ENCODE measurements around the gene ISLR. TPM values are rescaled to one million over a fixed set of nuclear protein-coding genes. Genes with fewer than 3 reads are reported as not detected.
"Not testable (repeated sequence)": the region's sequence is repeated elsewhere in the genome, so short reads cannot be mapped to it uniquely, and the experiment has no call there.

Gene ISLR
- total and polyA plus RNA-seq, 2 experiments from 2014 or later, result 0.55 TPM; not detected in 1

- no peak overlapping the region for H3K4me3 Mint-ChIP-seq
- Histone ChIP-seq H3K4me3 (no peak overlapping the region), H2AFZ (no peak overlapping the region), H3K9me2 (ENCODE audit: insufficient read depth) (no peaks in the 10 kb centered on the region), H3K4me2 (no peak overlapping the region), H3F3A (replicated peaks; ENCODE audit: low read depth) (no peaks in the 10 kb centered on the region; the same call in 1 of the 2 replicates), H3K79me2 (replicated peaks; ENCODE audit: insufficient read depth) (no peaks in the 10 kb centered on the region), H3K27me3 (ENCODE audit: insufficient read depth) (no peaks in the 10 kb centered on the region), H3K36me3 (ENCODE audit: insufficient read depth) (no peaks in the 10 kb centered on the region), H4K20me1 (replicated peaks; ENCODE audit: insufficient read depth) (no peaks in the 10 kb centered on the region), H3K27ac (ENCODE audit: low read depth) (no peak overlapping the region), H3K4me1 (ENCODE audit: insufficient read depth) (no peaks in the 10 kb centered on the region)
- TF ChIP-seq NANOG (IDR thresholded peaks at IDR 0.05; ENCODE audit: borderline replicate concordance) (no peak), ZNF462 (CRISPR knock-in tag; IDR thresholded peaks at IDR 0.05) (no peak), CREB1 (CRISPR knock-in tag; IDR thresholded peaks at IDR 0.05; ENCODE audit: low read depth) (no peak), EZH2 (IDR thresholded peaks at IDR 0.05; ENCODE audit: low read depth, unreplicated experiment) (no peak), JUNB (IDR thresholded peaks at IDR 0.05; ENCODE audit: unreplicated experiment) (no peak)
- TF ChIP-seq, protein P1, sequence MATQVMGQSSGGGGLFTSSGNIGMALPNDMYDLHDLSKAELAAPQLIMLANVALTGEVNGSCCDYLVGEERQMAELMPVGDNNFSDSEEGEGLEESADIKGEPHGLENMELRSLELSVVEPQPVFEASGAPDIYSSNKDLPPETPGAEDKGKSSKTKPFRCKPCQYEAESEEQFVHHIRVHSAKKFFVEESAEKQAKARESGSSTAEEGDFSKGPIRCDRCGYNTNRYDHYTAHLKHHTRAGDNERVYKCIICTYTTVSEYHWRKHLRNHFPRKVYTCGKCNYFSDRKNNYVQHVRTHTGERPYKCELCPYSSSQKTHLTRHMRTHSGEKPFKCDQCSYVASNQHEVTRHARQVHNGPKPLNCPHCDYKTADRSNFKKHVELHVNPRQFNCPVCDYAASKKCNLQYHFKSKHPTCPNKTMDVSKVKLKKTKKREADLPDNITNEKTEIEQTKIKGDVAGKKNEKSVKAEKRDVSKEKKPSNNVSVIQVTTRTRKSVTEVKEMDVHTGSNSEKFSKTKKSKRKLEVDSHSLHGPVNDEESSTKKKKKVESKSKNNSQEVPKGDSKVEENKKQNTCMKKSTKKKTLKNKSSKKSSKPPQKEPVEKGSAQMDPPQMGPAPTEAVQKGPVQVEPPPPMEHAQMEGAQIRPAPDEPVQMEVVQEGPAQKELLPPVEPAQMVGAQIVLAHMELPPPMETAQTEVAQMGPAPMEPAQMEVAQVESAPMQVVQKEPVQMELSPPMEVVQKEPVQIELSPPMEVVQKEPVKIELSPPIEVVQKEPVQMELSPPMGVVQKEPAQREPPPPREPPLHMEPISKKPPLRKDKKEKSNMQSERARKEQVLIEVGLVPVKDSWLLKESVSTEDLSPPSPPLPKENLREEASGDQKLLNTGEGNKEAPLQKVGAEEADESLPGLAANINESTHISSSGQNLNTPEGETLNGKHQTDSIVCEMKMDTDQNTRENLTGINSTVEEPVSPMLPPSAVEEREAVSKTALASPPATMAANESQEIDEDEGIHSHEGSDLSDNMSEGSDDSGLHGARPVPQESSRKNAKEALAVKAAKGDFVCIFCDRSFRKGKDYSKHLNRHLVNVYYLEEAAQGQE (IDR thresholded peaks at IDR 0.05; ENCODE audit: unreplicated experiment), result no peak
- H3K36me3 Mint-ChIP-seq (ENCODE audit: low read depth), result no peaks in the 10 kb centered on the region
- H3K4me1 Mint-ChIP-seq, result peaks cover 8% of the 10 kb centered on the region
- H3K27ac Mint-ChIP-seq, result no peak overlapping the region
- H3K27me3 Mint-ChIP-seq (ENCODE audit: insufficient read depth, low read depth, poor library complexity), result peaks cover 8% of the 10 kb centered on the region
- peaks cover 5% of the 10 kb centered on the region; the same call in 2 of the 3 replicates for H3K9me3 Mint-ChIP-seq
- DNase-seq (ENCODE audit: low spot score) (no peak), ATAC-seq (no peak)
These were observed 13.7 kb upstream of the ISLR start for GRCh38 chr15:74159773-74160172.

DNA sequence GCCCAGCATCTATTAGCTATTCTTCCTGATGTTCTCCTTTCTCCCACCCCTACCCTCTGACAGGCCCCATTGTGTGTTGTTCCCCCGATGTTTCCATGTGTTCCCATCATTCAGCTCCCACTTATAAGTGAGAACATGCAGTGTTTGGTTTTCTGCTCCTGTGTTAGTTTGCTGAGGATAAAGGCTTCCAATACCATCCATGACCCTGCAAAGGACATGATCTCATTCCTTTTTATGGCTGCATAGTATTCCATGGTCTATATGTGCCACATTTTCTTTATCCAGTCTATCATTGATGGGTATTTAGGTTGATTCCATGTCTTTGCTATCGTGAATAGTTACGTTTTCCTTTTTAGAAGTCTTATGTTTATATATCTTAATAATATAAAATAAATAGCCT lies 13.1 kb upstream of the ISLR start:
- H4K20me1 ChIP-seq (replicated peaks; ENCODE audit: insufficient read depth); H3K27ac Mint-ChIP-seq; H3K4me3 ChIP-seq; H3K4me1 Mint-ChIP-seq; H3K36me3 Mint-ChIP-seq (ENCODE audit: low read depth); H3K27ac ChIP-seq (ENCODE audit: low read depth); H3K9me2 ChIP-seq (ENCODE audit: insufficient read depth); H3F3A ChIP-seq (replicated peaks; ENCODE audit: low read depth); H3K27me3 ChIP-seq (ENCODE audit: insufficient read depth); H3K27me3 Mint-ChIP-seq (ENCODE audit: insufficient read depth, low read depth, poor library complexity); H3K4me1 ChIP-seq (ENCODE audit: insufficient read depth); H3K36me3 ChIP-seq (ENCODE audit: insufficient read depth); H3K4me2 ChIP-seq; H2AFZ ChIP-seq; ATAC-seq; H3K4me3 Mint-ChIP-seq; H3K79me2 ChIP-seq (replicated peaks; ENCODE audit: insufficient read depth); H3K9me3 Mint-ChIP-seq; DNase-seq (ENCODE audit: low spot score): not testable (repeated sequence)

DNA sequence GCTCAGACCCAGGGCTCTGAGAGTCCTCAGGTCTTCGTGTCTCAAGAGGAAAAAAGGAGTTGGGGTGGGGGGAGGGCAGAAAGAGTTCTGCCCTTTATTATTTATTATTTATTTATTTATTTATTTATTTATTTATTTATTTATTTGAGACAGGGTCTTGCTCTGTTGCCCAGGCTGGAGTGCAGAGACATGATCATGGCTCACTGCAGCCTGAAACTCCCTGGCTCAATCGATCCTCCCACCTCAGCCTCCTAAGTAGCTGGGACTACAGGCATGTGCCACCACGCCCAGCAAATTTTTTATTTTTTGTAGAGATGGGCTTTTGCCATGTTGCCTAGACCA lies 11.3 kb upstream of the ISLR start:
- not testable (repeated sequence) for H3K79me2 ChIP-seq (replicated peaks; ENCODE audit: insufficient read depth); H3K27ac Mint-ChIP-seq; H3K36me3 Mint-ChIP-seq (ENCODE audit: low read depth); H3K36me3 ChIP-seq (ENCODE audit: insufficient read depth); H3K27ac ChIP-seq (ENCODE audit: low read depth); H3K4me3 ChIP-seq; H3K4me3 Mint-ChIP-seq; H3K4me2 ChIP-seq; H3K4me1 ChIP-seq (ENCODE audit: insufficient read depth); H3K27me3 Mint-ChIP-seq (ENCODE audit: insufficient read depth, low read depth, poor library complexity); DNase-seq (ENCODE audit: low spot score); ATAC-seq; H3K9me3 Mint-ChIP-seq; H3K27me3 ChIP-seq (ENCODE audit: insufficient read depth); H3F3A ChIP-seq (replicated peaks; ENCODE audit: low read depth); H3K9me2 ChIP-seq (ENCODE audit: insufficient read depth); H4K20me1 ChIP-seq (replicated peaks; ENCODE audit: insufficient read depth); H3K4me1 Mint-ChIP-seq; H2AFZ ChIP-seq

All from GM23338 (cell line).